LNCAP (cell line): ENCODE measurements around the gene ARHGAP33.

ENCODE experiments used
- TF ChIP-seq, protein P1 (sequence below): fragments of 450-650 bp; IDR thresholded peaks from 2 replicates; pipeline ENCODE4 v1.5.1; 2017; ENCODE audit warnings: mild to moderate bottlenecking

ARHGAP33 gene

DNA sequence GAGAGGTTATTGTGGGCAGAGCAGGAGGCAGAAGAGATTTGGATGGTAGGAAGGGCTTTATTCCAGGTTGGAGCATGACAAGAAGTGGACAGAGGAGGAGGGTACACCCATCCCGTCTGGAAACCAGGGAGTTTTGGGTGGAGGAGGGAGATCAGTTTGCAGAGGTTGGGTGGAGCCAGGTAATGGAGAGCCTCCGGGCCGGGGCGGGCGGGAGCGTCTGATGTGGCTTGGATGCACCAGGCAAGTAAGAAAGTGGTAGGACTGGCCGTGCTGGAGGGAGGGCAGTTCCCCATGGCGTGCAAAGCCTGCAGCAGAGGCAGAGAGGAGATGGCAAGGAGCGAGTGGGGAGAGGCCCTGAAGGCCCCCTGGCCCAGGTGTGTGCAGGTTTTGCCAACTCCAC lies 44.0 kb upstream of the ARHGAP33 start:
- TF ChIP-seq, protein P1, sequence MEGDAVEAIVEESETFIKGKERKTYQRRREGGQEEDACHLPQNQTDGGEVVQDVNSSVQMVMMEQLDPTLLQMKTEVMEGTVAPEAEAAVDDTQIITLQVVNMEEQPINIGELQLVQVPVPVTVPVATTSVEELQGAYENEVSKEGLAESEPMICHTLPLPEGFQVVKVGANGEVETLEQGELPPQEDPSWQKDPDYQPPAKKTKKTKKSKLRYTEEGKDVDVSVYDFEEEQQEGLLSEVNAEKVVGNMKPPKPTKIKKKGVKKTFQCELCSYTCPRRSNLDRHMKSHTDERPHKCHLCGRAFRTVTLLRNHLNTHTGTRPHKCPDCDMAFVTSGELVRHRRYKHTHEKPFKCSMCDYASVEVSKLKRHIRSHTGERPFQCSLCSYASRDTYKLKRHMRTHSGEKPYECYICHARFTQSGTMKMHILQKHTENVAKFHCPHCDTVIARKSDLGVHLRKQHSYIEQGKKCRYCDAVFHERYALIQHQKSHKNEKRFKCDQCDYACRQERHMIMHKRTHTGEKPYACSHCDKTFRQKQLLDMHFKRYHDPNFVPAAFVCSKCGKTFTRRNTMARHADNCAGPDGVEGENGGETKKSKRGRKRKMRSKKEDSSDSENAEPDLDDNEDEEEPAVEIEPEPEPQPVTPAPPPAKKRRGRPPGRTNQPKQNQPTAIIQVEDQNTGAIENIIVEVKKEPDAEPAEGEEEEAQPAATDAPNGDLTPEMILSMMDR = no peak

DNA sequence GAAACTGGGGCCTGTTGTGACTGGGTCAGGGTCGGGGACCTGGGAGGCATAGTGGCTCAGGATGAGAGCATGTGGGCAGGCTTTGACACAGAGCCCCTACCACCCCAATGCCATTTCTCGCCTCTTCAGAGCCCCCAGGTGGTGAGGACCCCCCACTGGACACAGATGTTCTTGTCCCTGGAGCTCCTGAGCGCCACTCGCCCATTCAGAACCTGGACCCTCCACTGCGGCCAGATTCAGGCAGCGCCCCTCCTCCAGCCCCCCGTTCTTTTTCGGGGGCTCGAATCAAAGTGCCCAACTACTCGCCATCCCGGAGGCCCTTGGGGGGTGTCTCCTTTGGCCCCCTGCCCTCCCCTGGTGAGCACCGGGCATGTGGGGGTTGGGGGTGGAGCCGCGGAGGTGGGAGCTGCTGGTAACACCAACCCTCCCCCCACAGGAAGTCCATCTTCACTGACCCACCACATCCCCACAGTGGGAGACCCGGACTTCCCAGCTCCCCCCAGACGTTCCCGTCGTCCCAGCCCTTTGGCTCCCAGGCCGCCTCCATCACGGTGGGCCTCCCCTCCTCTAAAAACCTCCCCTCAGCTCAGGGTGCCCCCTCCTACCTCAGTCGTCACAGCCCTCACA lies 43.5 kb upstream of the ARHGAP33 start:
- TF ChIP-seq, protein P1 = no peak

DNA sequence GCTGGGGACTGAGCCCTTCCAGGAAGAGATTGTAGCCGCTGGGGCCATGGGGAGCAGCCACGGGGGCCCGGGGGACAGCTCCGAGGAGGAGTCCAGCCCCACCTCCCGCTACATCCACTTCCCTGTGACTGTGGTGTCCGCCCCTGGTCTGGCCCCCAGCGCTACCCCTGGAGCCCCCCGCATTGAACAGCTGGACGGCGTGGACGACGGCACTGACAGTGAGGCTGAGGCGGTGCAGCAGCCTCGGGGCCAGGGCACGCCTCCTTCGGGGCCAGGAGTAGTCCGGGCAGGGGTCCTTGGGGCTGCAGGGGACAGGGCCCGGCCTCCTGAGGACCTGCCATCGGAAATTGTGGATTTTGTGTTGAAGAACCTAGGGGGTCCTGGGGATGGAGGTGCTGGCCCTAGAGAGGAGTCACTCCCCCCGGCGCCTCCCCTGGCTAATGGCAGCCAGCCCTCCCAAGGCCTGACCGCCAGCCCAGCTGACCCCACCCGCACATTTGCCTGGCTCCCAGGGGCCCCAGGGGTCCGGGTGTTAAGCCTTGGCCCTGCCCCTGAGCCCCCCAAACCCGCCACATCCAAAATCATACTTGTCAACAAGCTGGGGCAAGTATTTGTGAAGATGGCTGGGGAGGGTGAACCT lies 42.7 kb upstream of the ARHGAP33 start:
- TF ChIP-seq, protein P1 = no peak

DNA sequence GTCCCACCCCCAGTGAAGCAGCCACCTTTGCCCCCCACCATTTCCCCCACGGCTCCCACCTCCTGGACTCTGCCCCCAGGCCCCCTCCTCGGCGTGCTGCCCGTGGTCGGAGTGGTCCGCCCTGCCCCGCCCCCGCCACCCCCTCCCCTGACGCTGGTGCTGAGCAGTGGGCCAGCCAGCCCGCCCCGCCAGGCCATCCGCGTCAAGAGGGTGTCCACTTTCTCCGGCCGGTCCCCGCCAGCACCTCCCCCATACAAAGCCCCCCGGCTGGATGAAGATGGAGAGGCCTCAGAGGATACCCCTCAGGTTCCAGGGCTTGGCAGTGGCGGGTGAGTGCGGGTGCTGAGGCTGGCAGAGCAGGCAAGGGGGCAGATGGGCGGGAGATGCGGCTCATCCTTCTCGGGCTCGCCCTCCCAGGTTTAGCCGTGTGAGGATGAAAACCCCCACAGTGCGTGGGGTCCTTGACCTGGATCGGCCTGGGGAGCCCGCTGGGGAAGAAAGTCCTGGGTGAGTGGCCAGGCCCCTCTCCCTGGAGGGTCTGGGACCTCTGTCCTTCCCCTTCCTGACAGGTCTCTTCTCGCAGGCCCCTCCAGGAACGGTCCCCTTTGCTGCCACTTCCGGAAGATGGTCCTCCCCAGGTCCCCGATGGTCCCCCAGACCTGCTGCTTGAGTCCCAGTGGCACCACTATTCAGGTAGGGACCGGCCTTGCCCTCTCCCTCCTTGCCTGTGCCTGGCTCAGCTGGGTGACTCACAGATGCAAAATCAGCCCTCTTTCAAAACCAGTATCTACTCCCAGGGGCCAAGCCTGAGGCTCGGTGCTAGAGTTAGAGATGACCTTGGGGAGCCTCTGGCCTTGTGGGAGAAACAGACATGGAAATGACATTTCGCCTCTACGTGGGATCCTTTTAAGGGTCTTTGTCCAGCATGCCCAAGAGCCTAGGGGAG lies 41.9 kb upstream of the ARHGAP33 start:
- TF ChIP-seq, protein P1 = no peak

DNA sequence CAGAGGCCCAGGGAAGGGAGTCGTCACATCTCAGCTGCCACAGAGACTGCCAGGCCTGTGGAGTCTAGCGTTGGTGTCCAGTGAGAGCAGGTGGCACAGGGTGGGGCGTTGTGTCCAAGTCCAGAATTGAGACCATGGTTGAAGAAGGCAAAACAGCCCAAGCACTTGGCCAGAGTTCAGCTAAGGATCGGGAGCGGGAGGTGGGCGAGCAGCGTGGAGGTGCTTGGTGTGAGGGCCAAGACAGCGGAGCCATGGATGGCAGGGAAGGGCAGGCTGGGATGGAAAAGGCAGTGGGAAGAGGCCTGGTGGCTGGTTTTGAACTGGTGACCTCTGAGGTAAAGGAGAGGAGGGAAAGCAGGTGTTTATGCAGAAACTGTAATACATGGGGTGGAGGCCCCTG lies 41.1 kb upstream of the ARHGAP33 start:
- TF ChIP-seq, protein P1 = no peak

DNA sequence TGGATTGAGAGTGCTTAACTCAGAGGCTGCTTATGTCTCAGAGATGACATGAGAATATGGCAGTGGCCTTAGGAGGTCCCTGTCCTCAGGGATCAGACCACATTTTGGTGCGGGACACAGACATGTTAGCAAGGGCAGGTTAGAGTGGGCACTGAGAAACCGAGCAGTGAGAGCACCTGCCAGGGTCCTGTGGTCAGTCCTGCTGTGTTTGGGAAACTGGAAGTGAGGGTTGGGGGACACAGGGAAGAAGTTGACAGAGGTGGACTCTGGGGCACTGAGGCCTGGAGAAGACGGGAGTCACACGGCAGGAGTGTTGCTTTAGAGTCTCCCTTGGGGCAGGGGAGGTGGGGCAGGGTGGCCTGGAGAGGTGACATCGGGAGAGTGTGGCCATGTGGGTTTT lies 40.5 kb upstream of the ARHGAP33 start:
- TF ChIP-seq, protein P1 = no peak
